Measurements from ENCODE around the gene HSPA5.

The HSPA5 gene

GRCh38 chr9:125189361-125190289 is 51.5 kb downstream of the HSPA5 start, which contains the start of gene PPP6C:
TSS of gene PPP6C (minus strand) at chr9:125189803. CDS start at chr9:125189718, 85 bp downstream.
- peak; percentile 90 for DNase-seq

GRCh38 chr9:125189011-125189360 is 52.2 kb downstream of the HSPA5 start:
- no peak for DNase-seq

Measured in GF-D8 (cell line).